Astrocyte (in vitro differentiated cells and primary cell): ENCODE measurements around the gene ASCC3. TPM values are rescaled to one million over a fixed set of nuclear protein-coding genes. Genes with fewer than 3 reads are reported as not detected.

Source experiments
- DNase-seq: peaks from one replicate; pipeline ENCODE4 v3.0.0-alpha.2; 2010; ENCODE audit warnings: low read depth
- FAIRE-seq: peaks from 2 replicates; lab custom pipeline; 2011; peaks lifted over from hg19 to GRCh38; lab: Jason Lieb, UNC
- H2AFZ ChIP-seq: 2 replicates; pipeline ENCODE4 v1.6.0; 2012; ENCODE audit warnings: low read depth, low read length, inconsistent platforms
- H3K27ac ChIP-seq: 2 replicates; pipeline ENCODE4 v1.5.1; 2011; ENCODE audit warnings: low read depth, low read length, inconsistent platforms
- H3K27me3 ChIP-seq: 2 replicates; pipeline ENCODE4 v1.6.0; 2011; ENCODE audit warnings: low read length, inconsistent platforms; ENCODE audit not compliant: insufficient read depth
- H3K36me3 ChIP-seq: 2 replicates; pipeline ENCODE4 v1.5.1; 2011; ENCODE audit warnings: low read length, inconsistent platforms; ENCODE audit not compliant: insufficient read depth
- H3K4me1 ChIP-seq: 2 replicates; pipeline ENCODE4 v1.5.1; 2011; ENCODE audit warnings: low read length, inconsistent platforms; ENCODE audit not compliant: insufficient read depth
- H3K4me2 ChIP-seq: 2 replicates; pipeline ENCODE4 v1.6.0; 2012; ENCODE audit warnings: low read length, inconsistent platforms
- H3K4me3 ChIP-seq: 2 replicates; pipeline ENCODE4 v1.5.1; 2011; ENCODE audit warnings: low read depth, mild to moderate bottlenecking, low read length, inconsistent platforms; ENCODE audit not compliant: insufficient read depth
- H3K79me2 ChIP-seq: 2 replicates; pipeline ENCODE4 v1.6.0; 2012; ENCODE audit warnings: mild to moderate bottlenecking, low read length, inconsistent platforms; ENCODE audit not compliant: insufficient read depth
- H3K9ac ChIP-seq: 2 replicates; pipeline ENCODE4 v1.6.0; 2012; ENCODE audit warnings: mild to moderate bottlenecking, low read length, inconsistent platforms
- H3K9me3 ChIP-seq: 2 replicates; pipeline ENCODE4 v1.5.1; 2012; ENCODE audit warnings: low read depth, mild to moderate bottlenecking, low read length, inconsistent platforms; ENCODE audit not compliant: insufficient read depth
- H4K20me1 ChIP-seq: 2 replicates; pipeline ENCODE4 v1.6.0; 2012; ENCODE audit warnings: low read length, inconsistent platforms; ENCODE audit not compliant: insufficient read depth
- H3K27ac Mint-ChIP-seq: one replicate; pipeline ENCODE4 v1.8.0; 2021; ENCODE audit warnings: mild to moderate bottlenecking, mixed read lengths; ENCODE audit not compliant: unreplicated experiment
- H3K27me3 Mint-ChIP-seq: one replicate; pipeline ENCODE4 v1.8.0; 2021; ENCODE audit warnings: low read depth, mixed read lengths; ENCODE audit not compliant: unreplicated experiment
- H3K36me3 Mint-ChIP-seq: one replicate; pipeline ENCODE4 v1.8.0; 2021; ENCODE audit warnings: low read depth, mixed read lengths; ENCODE audit not compliant: unreplicated experiment
- H3K4me1 Mint-ChIP-seq: one replicate; pipeline ENCODE4 v1.8.0; 2021; ENCODE audit warnings: low read depth, mixed read lengths; ENCODE audit not compliant: unreplicated experiment
- H3K4me3 Mint-ChIP-seq: one replicate; pipeline ENCODE4 v1.8.0; 2021; ENCODE audit warnings: mild to moderate bottlenecking, moderate library complexity, mixed read lengths; ENCODE audit not compliant: unreplicated experiment
- H3K9me3 Mint-ChIP-seq: one replicate; pipeline ENCODE4 v1.8.0; 2021; ENCODE audit warnings: mild to moderate bottlenecking, mixed read lengths; ENCODE audit not compliant: unreplicated experiment
- CTCF ChIP-seq: IDR thresholded peaks from 2 replicates; pipeline ENCODE4 v1.5.1; 2011; ENCODE audit warnings: low read depth, mild to moderate bottlenecking, inconsistent platforms, low read length, moderate library complexity; ENCODE audit not compliant: insufficient read depth
- EZH2 ChIP-seq: IDR thresholded peaks from 2 replicates; pipeline ENCODE4 v1.6.1; 2012; ENCODE audit warnings: mild to moderate bottlenecking, low read length, inconsistent platforms; ENCODE audit not compliant: insufficient read depth
- total RNA-seq: library from RNA; stranded (reverse); gene quantifications from 2 replicates; pipeline ENCODE4 v1.2.1, GENCODE V29; 2021

ASCC3 gene
- total RNA-seq, 1 donor from 2014 or later, result 138 TPM

DNA sequence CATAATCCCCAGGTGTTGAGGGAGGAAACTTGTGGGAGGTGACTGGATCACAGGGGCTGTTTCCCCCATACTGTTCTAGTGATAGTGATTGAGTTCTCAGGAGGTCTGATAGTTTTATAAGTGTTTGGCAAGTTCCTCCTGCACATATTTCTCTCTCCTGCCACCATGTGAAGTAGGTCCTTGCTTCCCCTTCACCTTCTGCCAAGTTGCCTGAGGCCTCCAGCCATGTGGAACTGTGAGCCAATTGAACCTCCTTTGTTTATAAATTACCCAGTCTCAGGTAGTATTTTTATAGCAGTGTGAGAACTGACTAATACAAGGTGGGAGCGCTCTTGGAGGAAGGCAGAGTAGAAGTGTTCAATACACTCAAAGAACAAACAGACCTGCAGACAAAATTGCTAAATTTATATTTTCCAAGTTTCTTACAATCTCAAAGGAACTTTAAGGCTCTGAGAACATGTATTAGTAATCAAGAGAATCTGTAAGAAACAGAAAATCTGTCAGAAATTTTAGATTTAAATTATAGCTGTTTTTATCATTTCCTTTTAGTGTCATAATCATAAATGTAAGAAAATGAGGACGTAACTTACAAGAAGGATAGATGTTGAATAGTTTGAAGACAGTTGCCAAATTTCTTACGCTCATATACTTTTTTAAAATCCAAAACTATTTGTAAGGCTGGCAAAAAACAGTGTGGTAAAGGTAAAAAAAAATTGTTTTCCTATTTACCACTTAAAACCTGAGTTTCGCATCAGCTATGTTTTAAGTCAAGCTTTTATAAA is 77.7 kb downstream of the ASCC3 start:
- no peak overlapping the region for H3K27ac ChIP-seq
- DNase-seq, result no peak
- no peaks in the 10 kb centered on the region for H3K9me3 Mint-ChIP-seq
- no peaks in the 10 kb centered on the region for H3K4me1 ChIP-seq
- no peak overlapping the region for H2AFZ ChIP-seq
- no peaks in the 10 kb centered on the region for H3K27me3 ChIP-seq
- H3K9me3 ChIP-seq, result no peaks in the 10 kb centered on the region
- no peaks in the 10 kb centered on the region for H3K27me3 Mint-ChIP-seq
- no peak overlapping the region for H3K4me3 ChIP-seq
- H3K9ac ChIP-seq, result no peak overlapping the region
- H3K4me2 ChIP-seq, result no peak overlapping the region
- H3K4me1 Mint-ChIP-seq, result peaks cover 2% of the 10 kb centered on the region
- H3K27ac Mint-ChIP-seq, result no peak overlapping the region
- peaks cover 28% of the 10 kb centered on the region for H4K20me1 ChIP-seq
- peaks cover 2% of the 10 kb centered on the region for H3K36me3 Mint-ChIP-seq
- TF ChIP-seq CTCF (no peak), EZH2 (no peak)
- H3K36me3 ChIP-seq, result peaks cover 7% of the 10 kb centered on the region
- H3K4me3 Mint-ChIP-seq, result no peak overlapping the region
- no peak for FAIRE-seq
- H3K79me2 ChIP-seq, result peaks cover 60% of the 10 kb centered on the region

DNA sequence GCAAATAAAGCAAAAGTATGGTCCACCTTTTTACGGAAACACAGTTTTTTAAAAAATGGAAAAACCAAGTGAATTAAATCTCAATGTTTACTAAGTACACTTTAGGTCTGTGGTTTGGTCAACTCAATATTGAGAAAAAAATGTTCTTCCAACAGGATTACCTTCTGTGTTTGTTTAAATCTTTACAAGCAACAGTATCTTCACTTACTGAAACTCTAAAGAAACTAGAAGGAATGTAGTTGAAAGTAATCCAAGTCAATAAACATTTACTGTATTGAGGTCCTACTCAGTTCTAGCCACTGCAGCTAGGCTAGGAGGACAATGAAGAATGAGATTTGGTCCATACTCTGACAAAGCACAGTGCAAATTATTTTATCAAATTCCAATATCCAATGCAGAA is 80.1 kb downstream of the ASCC3 start:
- H3K9ac ChIP-seq, result no peak overlapping the region
- Mint-ChIP-seq H3K4me3 (no peak overlapping the region), H3K27me3 (no peaks in the 10 kb centered on the region), H3K27ac (no peak overlapping the region), H3K9me3 (no peaks in the 10 kb centered on the region), H3K36me3 (peaks cover 4% of the 10 kb centered on the region), H3K4me1 (peaks cover 2% of the 10 kb centered on the region)
- peaks cover 25% of the 10 kb centered on the region for H4K20me1 ChIP-seq
- no peak overlapping the region for H3K4me2 ChIP-seq
- no peak overlapping the region for H3K27ac ChIP-seq
- no peaks in the 10 kb centered on the region for H3K4me1 ChIP-seq
- no peak overlapping the region for H2AFZ ChIP-seq
- FAIRE-seq (no peak), DNase-seq (no peak)
- H3K4me3 ChIP-seq, result no peak overlapping the region
- H3K27me3 ChIP-seq, result no peaks in the 10 kb centered on the region
- peaks cover 7% of the 10 kb centered on the region for H3K36me3 ChIP-seq
- H3K79me2 ChIP-seq, result peaks cover 39% of the 10 kb centered on the region
- no peak for TF ChIP-seq EZH2
- TF ChIP-seq CTCF, result no peak
- H3K9me3 ChIP-seq, result no peaks in the 10 kb centered on the region
